ENCODE data around the gene PAEP.

Gene PAEP

DNA sequence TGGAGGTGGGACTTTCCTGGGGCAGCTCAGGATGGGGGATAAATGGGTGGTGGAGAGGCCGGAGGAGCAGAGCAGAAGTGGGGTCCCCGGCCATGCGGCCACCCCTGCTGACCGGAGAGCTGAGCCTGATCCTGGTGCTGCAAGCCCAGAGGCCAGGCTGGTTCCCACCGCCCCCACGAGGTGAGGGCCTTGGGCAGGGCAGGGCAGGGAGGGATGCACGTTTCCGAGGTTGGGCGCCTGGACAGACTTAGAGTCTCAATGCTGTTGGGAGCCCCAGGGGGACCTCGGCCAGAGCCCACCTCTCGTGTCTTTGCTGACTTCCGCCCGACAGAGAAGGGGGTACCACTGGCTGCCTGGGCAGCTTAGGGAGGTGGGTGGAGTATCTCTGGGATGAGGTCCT is 10.1 kb upstream of the PAEP start:
- no peak for DNase-seq

GRCh38 chr9:135552021-135552697 is 9.4 kb upstream of the PAEP start:
- no peak for DNase-seq

DNA sequence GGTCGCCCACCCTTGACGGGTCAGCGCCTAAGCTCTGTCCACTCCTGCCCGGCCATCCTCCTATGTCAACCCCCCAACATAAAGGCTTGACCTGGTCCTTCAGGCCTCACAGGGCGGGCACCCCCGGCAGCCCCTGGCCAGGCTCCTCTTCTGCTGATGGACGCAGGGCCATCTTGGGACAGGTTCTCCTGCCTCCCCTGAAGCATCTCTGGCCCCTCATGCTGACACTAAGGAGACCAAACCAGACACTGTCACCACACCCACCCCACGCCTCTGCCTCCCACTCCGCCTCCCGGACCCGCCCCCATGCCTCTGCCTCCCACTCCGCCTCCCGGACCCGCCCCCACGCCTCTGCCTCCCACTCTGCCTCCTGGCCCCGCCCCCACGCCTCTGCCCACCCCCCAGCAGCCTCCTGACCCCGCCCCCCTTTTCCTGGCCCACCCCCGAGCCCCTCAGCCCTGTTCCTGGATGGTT is 8.8 kb upstream of the PAEP start:
- DNase-seq, result no peak

- DNase-seq, result peak; percentile 48
These were observed 6.8 kb upstream of the PAEP start for GRCh38 chr9:135554718-135555117.

- no peak for DNase-seq
These were observed 6.4 kb upstream of the PAEP start for GRCh38 chr9:135555203-135555602.

- no peak for DNase-seq
These were observed 5.6 kb upstream of the PAEP start for GRCh38 chr9:135555910-135556309.

DNA sequence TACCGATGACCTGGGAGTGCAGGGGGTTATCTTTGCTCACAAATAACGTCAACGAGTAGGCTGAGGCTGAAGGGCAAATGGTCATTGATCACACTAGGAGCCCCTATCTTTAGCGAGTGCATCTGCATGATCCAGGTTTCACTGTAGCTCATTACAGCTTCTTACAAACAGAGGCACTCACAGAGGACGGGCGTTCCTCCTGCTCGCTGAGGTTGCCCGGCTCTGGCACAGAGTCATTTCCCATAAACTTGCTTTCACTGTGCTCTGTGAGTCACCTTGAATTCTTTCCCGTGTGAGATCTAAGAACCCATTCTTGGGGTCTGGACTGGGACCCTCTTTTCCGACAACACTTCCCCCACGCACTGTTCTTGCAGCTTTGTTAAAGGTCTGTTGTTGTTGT is 1.9 kb upstream of the PAEP start:
- no peak for DNase-seq

DNA sequence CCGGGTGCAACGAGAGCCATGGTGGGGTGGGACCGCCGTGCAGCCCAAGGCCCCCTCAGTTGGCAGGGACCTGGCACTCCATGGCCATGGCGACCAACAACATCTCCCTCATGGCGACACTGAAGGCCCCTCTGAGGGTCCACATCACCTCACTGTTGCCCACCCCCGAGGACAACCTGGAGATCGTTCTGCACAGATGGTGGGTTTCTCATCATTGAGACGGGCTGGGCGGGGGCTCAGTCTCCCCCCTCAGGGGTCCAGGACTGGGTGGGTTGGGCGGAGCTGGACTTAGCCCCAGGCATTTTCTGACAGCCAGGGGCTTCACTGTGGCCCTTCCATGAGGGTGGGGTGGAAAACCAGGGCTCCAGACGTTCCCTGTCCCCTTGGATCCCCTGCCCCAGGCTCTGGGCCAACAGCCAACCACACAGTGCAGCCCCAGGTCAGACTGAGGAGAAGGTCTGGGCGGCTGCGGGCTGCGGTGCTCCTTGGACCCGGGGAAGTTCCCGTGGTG is 734 bp downstream of the PAEP start:
- no peak for DNase-seq

DNA sequence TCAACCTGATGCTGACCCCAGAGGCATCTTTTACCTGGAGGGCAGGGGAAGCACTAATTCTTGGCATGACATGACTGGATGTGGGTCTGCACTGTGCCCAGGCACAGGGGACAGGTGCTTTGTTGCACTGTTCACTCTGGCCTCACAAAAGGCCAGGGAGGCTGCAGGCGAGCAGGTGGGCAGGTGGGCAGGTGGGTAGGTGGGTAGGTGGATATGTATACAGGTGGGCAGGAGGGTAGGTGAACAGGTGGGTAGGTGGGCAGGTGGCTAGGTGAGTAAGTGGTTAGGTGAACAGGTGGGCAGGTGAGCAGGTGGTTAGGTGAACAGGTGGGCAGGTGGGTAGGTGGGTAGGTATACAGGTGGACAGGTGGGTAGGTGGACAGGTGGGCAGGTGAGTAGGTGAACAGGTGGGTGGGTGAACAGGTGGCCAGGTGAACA is 1.5 kb downstream of the PAEP start:
- DNase-seq, result no peak

GRCh38 chr9:135563858-135564257 is 2.3 kb downstream of the PAEP start:
- no peak for DNase-seq

GRCh38 chr9:135565141-135565628 is 3.6 kb downstream of the PAEP start:
- DNase-seq, result no peak

- no peak for DNase-seq
These were observed 4.1 kb downstream of the PAEP start for GRCh38 chr9:135565636-135566035.

DNA sequence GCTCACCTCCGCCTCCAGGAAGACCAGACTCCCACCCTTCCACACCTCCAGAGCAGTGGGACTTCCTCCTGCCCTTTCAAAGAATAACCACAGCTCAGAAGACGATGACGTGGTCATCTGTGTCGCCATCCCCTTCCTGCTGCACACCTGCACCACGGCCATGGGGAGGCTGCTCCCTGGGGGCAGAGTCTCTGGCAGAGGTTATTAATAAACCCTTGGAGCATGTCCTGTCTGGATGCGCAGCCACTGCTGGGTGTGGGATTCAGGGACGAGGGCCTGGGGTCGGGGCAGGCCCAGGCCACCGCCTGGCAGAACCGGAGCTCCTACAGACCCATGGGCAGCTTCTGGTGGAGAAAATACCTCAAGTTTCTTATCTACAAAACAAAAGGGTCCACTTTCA is 5.0 kb downstream of the PAEP start:
- DNase-seq, result peak; percentile 26

GRCh38 chr9:135567311-135567710 is 5.8 kb downstream of the PAEP start:
- DNase-seq, result peak; percentile 82

DNA sequence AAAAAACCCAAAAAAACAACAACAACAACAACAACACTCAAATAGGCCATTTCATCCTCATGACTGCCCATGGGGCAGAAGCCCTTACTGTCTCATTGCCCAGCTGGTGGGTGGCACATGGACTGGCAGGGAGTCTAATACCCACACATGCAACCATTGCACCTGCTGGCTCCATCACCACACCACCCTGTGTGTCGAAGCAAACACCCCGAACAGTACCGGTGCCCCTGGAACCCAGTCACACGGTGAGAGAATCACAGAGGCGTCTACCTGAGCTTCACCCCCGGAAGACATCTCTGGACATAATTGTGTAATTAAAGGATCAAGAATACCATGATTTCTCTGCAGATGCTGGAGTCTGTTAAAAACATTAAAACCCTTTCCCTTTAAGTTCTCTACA is 6.5 kb downstream of the PAEP start:
- no peak for DNase-seq

DNA sequence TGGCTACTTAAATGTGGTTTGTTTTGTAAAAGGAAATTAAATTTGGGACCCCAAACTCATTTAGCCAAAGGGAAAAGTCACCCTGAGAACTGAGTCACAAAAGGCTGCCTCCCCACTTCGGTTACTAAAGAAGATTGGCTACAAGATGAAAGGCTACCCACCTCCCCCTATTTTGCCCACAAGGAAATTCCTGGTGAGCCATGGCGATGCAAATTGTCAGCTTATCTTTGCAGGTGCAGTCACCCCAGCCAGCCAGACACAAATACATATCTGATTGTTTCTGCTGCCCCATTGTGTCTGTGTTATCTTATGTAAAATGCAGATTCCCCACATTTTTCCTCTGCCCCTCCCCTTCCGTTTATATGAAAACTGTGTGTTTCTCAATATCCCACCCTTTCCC is 8.9 kb downstream of the PAEP start:
- no peak for DNase-seq

DNA sequence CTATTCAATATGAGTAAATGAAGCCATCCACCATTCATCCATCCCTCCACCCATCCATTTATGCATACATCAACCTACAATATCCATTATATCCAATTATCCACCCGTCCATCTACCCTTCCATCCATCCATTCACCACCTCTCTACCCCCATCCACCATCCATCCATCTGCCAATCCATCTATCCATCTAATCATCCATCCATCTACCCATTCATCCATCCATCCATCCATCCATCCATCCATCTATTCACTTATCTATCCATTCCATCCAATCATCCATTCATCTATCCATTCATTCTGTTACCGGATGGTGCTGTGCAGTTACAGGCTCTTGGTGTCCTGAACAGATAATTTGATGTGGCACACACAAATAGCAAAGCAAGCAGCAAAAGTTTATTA is 10.7 kb downstream of the PAEP start:
- DNase-seq, result no peak

DNA sequence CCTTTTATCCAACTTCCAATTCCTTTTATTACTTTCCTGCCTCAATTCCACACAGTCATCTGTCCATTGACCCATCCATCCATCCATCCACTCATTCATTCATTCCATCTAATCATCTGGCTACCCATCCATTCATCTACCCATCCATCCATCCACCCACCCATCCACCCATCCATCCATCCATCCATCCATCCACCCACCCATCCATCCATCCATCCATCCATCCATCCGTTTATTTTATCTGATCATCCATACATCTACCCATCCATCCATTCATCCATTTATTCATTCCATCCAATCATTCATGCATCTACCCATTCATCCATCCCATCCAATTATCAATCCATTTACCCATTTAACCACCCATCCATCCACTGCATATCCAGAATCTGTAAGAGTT is 11.6 kb downstream of the PAEP start:
- DNase-seq, result no peak

DNA sequence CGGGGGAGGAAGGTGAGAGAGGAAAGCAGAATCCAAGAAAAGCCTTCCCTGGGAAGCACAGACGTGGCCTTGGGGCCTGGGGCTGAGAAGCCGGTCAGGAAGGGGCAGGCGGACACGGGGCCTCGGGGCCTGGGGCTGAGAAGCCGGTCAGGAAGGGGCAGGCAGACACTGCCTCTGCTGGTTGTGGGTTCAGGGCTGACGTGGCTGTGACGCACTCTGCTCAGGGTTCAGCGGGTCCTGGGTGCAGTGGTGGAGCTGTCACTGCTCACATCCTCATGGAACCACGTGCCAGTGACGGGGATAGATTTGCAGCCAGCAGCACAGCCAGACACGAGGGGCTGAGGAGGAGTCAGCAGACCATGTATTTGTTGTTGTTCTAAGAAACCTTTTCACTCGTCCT is 12.8 kb downstream of the PAEP start:
- no peak for DNase-seq

DNA sequence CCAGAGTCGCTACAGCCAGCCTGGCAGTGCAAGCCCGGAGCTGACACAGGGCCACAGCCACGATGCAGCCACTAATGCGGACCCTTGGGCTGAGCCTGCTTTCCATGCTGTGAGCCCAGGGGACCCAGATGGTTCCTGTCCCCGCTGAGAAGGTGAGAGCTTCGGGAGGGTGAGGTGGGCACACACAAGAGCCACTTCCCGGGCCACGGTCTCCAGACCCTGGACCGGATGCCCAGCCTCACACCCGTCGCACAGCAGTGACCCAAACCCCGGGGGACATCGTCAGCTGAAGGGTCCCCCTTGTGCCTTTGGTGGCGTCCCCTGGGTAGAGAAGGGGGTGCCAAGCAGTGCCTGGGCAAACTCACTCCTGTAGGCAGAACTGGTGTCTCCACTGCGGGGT is 13.4 kb downstream of the PAEP start:
- DNase-seq, result no peak

- no peak for DNase-seq
These were observed 14.6 kb downstream of the PAEP start for GRCh38 chr9:135575995-135576631.

- DNase-seq, result no peak
These were observed 15.7 kb downstream of the PAEP start for GRCh38 chr9:135577256-135577655.

GRCh38 chr9:135579356-135579755 is 17.8 kb downstream of the PAEP start:
- DNase-seq, result no peak

DNA sequence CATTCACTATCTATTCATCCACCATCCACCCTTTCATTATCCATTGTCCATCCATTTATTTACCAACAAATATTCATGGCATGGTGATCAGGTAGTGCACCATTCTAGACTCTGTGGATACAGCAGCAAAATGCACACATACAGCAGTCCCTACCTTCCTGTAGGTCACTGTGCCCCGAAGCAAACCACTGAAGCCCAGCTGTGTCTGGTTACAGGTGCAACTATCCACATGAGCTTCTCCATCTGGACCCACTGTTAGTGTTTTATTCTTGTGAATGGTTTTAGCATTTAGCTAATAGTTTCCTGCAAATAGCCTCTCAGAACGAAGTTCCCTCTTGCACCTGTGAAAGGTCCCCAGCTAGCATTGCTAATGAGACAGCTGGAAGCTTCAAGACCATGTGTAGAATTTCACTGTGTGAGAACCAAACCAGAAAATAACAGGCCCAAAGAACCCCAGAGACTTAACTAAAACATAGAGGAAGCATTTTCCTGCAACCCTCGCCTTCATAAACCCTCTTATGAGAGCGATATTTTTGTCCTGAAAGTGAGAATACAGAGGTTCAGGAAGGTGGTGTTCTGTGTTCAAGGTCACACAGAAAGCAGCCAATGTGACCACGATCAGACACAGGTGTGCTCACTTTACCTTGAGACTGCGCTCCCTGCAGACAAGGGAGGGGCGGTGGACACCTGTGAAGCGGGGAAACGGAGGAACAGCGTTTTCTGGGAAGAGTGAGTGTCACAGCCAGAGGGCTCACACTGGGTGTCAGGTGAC is 18.5 kb downstream of the PAEP start:
- DNase-seq, result no peak

Data from DMS79 treated with DMSO at 0.1 percent for 48 hours (cell line).